ENCODE data around the gene SPATA13. TPM values are rescaled to one million over a fixed set of nuclear protein-coding genes. Genes with fewer than 3 reads are reported as not detected.

SPATA13 gene
- total RNA-seq, 1 experiment from 2014 or later = 14.1 TPM

GRCh38 chr13:24237356-24237755 lies 76.8 kb downstream of the SPATA13 start:
- WGBS (ENCODE audit: extremely low coverage, insufficient read length, low lambda C conversion rate) = no CpG with 5 or more reads among the region's 1 CpG
- no peaks in the 10 kb centered on the region; a peak in 1 of 7 replicates for H3K36me3 Mint-ChIP-seq (ENCODE audit: insufficient read depth in 1 of 3, low read depth in 3 of 3)
- H3K9ac ChIP-seq (ENCODE audit: extremely low read depth, insufficient read length, low read length) = no peak overlapping the region
- no peak for TF ChIP-seq CTCF (conservative IDR thresholded peaks at IDR 0.05)
- H2BK120ac ChIP-seq (ENCODE audit: low read depth, low read length, poor library complexity, severe bottlenecking) = no peak overlapping the region
- no peaks in the 10 kb centered on the region for H3K27me3 ChIP-seq (ENCODE audit: insufficient read depth, low read length)
- no peak overlapping the region for H2BK5ac ChIP-seq (ENCODE audit: insufficient read length, low read length)
- no peaks in the 10 kb centered on the region for H3K9me3 Mint-ChIP-seq
- H4K91ac ChIP-seq (ENCODE audit: insufficient read length, low read depth, low read length) = no peak overlapping the region
- no peaks in the 10 kb centered on the region for H3K4me1 ChIP-seq (ENCODE audit: insufficient read depth, low read length)
- no peak overlapping the region for H3K4me3 Mint-ChIP-seq
- H2AFZ ChIP-seq (ENCODE audit: low read length) = no peak overlapping the region
- no peak overlapping the region for H4K8ac ChIP-seq (replicated peaks; ENCODE audit: insufficient read length, low read depth, low read length)
- H3K14ac ChIP-seq (ENCODE audit: insufficient read depth, low read length) = no peak overlapping the region
- no peaks in the 10 kb centered on the region for H3K27me3 Mint-ChIP-seq (ENCODE audit: low read depth)
- no peak overlapping the region for H3K18ac ChIP-seq (ENCODE audit: insufficient read length, low read depth, low read length)
- no peak overlapping the region for H3K56ac ChIP-seq (ENCODE audit: insufficient read length, low read depth, low read length)
- no peak overlapping the region for H3K27ac Mint-ChIP-seq
- no peak overlapping the region for H3K23ac ChIP-seq (ENCODE audit: insufficient read length, low read depth, low read length)
- H2BK15ac ChIP-seq (ENCODE audit: low read depth, low read length) = no peak overlapping the region
- no peak overlapping the region for H3K4me2 ChIP-seq (ENCODE audit: insufficient read depth, insufficient read length, low read length)
- no peaks in the 10 kb centered on the region for H4K20me1 ChIP-seq (ENCODE audit: control insufficient read depth, insufficient read depth, insufficient read length)
- H2AK5ac ChIP-seq (ENCODE audit: insufficient read length, low read length) = no peak overlapping the region
- no peak overlapping the region for H4K5ac ChIP-seq (ENCODE audit: insufficient read length, low read depth, low read length)
- H3K27ac ChIP-seq (ENCODE audit: insufficient read length, low read depth, low read length) = no peak overlapping the region
- H3K9me3 ChIP-seq (ENCODE audit: control insufficient read depth, low read depth, low read length) = no peaks in the 10 kb centered on the region
- H3T11ph ChIP-seq (ENCODE audit: low read length) = no peak overlapping the region
- no peaks in the 10 kb centered on the region for H3K23me2 ChIP-seq (ENCODE audit: insufficient read length, low read depth, low read length, poor library complexity, severe bottlenecking)
- H2BK12ac ChIP-seq (ENCODE audit: insufficient read length, low read depth, low read length) = no peak overlapping the region
- H3K79me1 ChIP-seq (ENCODE audit: insufficient read depth, low read depth, low read length, poor library complexity, severe bottlenecking) = peaks cover 2% of the 10 kb centered on the region
- H3K4me1 Mint-ChIP-seq = peaks cover 21 to 27% of the 10 kb centered on the region in 2 experiments
- no peak for DNase-seq
- H3K79me2 ChIP-seq (ENCODE audit: insufficient read depth, low read length) = no peaks in the 10 kb centered on the region
- H2BK20ac ChIP-seq (ENCODE audit: low read depth, low read length, poor library complexity, severe bottlenecking) = no peak overlapping the region
- H3K4ac ChIP-seq (ENCODE audit: low read depth, low read length) = no peak overlapping the region

Measured in H9 (cell line).